Muscle layer of colon (tissue), 2 donors: ENCODE data around the gene C2orf72.

Experiments used
- H3K27ac ChIP-seq: one replicate; pipeline ENCODE4 v1.7.0; 2013; ENCODE audit warnings: low read depth, mild to moderate bottlenecking, low read length, moderate library complexity
- H3K27me3 ChIP-seq, 2 donors: one replicate each; pipeline ENCODE4 v1.7.0; 2013; ENCODE audit warnings: low read length in 2 of 2, mild to moderate bottlenecking in 2 of 2; ENCODE audit not compliant: insufficient read depth in 2 of 2, control insufficient read depth in 1 of 2
- H3K36me3 ChIP-seq: one replicate; pipeline ENCODE4 v1.7.0; 2013; ENCODE audit warnings: mild to moderate bottlenecking, low read length; ENCODE audit not compliant: insufficient read depth
- H3K4me1 ChIP-seq: one replicate; pipeline ENCODE4 v1.7.0; 2013; ENCODE audit warnings: mild to moderate bottlenecking, low read length; ENCODE audit not compliant: insufficient read depth
- H3K4me3 ChIP-seq, 2 donors: one replicate each; pipeline ENCODE4 v1.7.0; 2013; ENCODE audit warnings: low read length in 2 of 2, low read depth in 1 of 2, mild to moderate bottlenecking in 1 of 2, moderate library complexity in 1 of 2
- H3K9ac ChIP-seq: one replicate; pipeline ENCODE4 v1.7.0; 2013; ENCODE audit warnings: low read length
- H3K9me3 ChIP-seq: one replicate; pipeline ENCODE4 v1.7.0; 2013; ENCODE audit warnings: mild to moderate bottlenecking, low read length
- donor health status: abdominal sarcoma.
- donor health status: Adenocarcinoma of cecum.

C2orf72 gene

DNA sequence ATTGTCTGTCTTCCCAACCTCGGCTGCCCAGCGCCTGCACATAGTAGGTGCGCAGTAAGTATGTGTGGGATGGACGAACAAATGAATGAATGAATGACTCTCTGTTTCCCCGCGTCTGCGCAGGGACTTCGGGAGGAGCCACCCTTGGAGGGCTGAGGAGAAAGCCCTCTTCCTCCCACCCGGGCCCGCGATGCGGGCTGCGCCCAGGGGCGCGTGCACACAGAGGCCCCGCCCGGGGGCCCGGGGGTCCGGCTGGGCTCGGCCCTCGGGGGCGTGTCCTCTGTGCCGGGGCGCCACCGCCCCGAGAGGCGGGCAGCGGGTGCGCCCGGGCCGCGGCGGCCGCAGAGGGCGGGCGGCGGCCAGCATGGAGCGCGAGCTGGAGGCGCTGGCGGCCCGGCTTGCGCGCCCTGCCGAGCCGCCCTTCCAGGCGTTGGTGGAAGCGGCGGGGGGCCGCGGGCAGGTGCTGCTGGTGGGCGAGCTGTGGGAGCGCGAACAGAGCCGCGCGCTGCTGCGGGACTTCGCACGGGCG, at the start of gene C2orf72:
Gene C2orf72, plus strand, starts transcription at position 322 of the 529 bp plus-strand sequence. Its CDS starts 43 bp downstream, at position 365.
- Histone ChIP-seq H3K27ac (no peak within 1 kb of the TSS), H3K4me1 (no peaks in the 10 kb centered on the region), H3K4me3 (no peak within 1 kb of the TSS), H3K9me3 (no peaks in the 10 kb centered on the region), H3K9ac (no peak within 1 kb of the TSS), H3K27me3 (peaks cover 19 to 64% of the 10 kb centered on the region in 2 donors), H3K36me3 (no peaks in the 10 kb centered on the region)

DNA sequence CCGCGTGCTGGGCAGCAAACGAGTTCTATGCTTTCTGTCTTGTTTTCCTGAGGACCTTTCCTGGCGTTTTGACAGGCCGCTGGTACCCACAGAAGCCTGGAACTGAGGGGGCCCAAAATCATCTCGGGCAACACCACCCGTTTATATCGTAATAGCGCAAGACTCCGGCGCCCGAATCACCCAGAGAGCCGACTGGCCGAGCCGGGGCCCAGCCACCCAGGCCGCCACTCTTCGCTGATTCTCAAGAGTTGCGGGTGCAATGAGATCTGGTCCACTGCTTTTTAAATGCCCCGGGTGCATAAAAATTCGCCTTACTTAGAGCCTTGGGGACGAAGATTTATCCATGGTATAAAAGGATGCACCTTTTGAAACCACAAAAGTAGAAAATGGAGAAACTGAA, 47.6 kb upstream of the C2orf72 start:
- Histone ChIP-seq H3K9ac (no peak overlapping the region), H3K4me1 (peaks cover 4% of the 10 kb centered on the region), H3K36me3 (no peaks in the 10 kb centered on the region), H3K27me3 (peaks cover 0 to 20% of the 10 kb centered on the region in 2 donors), H3K4me3 (no peak overlapping the region), H3K27ac (no peak overlapping the region), H3K9me3 (no peaks in the 10 kb centered on the region)

DNA sequence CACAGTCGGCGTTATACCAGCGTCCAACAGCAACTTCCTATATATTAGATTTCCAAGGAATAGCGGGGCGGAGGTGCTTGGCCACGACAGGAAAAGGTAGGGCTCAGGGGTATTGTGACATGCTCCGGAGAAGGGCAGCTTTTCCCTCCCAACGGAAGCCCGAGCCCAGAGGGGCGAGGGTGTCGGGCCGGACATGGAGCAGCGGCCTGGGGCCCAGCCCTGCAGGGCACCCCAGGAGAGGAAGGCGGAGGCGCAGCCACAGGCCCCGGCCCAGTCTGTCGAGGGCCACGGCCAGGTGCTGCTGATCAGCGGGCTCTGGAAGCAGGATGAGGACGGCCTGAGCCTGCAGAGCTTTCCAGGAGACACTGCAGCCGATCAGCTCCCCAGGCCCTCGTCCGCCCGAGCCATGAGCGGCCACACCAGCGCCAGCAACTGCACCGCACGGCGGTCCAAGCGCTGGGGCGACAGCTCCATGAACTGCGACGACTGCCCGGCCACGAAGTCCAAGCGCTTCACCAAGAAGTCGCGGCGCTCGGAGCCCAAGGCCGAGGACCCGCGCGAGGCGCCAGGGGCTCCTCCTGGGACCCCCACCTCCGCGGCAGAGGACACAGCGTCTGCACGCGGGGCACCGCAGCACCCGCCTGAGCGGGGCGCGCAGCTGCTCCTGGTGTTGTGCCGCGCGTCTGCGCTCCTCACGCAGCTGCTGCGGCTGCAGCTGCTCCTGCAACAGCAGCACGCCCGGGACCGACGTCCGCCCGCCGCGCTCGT, 47.0 kb upstream of the C2orf72 start:
- Histone ChIP-seq H3K9ac (no peak overlapping the region), H3K27ac (no peak overlapping the region), H3K36me3 (no peaks in the 10 kb centered on the region), H3K4me1 (peaks cover 4% of the 10 kb centered on the region), H3K9me3 (no peaks in the 10 kb centered on the region), H3K4me3 (no peak overlapping the region), H3K27me3 (peaks cover 0 to 20% of the 10 kb centered on the region in 2 donors)

DNA sequence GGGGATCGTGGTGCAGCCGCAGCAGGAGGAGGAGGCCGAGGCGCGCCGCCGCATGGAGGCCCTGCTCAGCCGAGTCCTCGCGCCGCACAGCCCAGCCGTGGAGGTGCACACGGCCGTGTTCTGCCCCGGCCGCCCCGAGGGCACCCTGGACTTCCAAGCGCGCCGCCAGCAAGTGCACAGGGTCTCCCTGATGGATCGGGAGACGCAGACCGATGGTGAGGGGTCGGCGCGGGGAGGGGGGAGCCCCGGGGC, 46.5 kb upstream of the C2orf72 start:
- Histone ChIP-seq H3K9ac (no peak overlapping the region), H3K4me3 (no peak overlapping the region), H3K27ac (no peak overlapping the region), H3K9me3 (no peaks in the 10 kb centered on the region), H3K27me3 (peaks cover 0 to 20% of the 10 kb centered on the region in 2 donors), H3K4me1 (peaks cover 4% of the 10 kb centered on the region), H3K36me3 (no peaks in the 10 kb centered on the region)

DNA sequence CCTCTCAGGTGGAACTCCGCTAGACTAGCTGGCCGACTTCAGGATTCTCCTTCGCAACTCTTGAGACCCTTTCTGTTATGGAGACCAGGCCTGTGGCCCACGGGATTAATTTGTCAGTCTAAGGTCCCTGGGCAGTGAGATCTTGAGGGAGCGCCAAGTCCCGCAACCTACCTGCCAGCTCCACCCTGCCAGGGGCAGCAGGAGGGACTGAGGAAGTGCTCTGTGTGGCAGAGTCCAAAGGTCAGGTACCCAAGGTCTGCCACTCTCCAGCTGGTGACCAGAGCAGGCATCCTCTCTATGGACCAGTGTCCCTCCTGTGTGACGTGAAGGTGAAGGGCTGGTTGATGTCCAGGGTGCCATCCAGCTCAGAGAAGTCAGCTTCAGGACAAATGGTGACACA, 45.7 kb upstream of the C2orf72 start:
- Histone ChIP-seq H3K27me3 (peaks cover 0 to 15% of the 10 kb centered on the region in 2 donors), H3K9ac (no peak overlapping the region)

DNA sequence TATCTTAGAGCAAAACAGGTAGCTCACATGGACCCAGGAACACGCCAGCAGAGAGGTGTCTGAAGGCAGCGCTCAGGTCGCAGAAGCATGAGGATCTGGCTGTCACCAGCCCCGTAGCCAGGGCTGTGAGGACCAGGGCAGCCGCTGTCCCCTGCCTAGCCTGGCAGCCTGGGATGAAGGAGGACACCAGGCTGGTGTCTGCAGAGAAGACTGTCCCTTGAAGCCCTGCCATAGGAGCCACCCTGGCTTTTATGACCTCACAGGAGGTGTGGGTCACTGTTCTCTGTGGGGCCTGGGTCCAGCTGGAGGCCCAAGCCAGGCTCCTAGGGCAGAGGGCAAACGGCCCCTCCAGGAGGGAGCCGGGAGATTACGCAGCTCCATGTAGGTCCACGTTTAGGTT, 41.5 kb upstream of the C2orf72 start, which contains the start of gene SPATA3:
Gene SPATA3, plus strand, starts transcription at position 301 of the 400 bp plus-strand sequence. CDS start 113 bp downstream, outside the sequence.
- Histone ChIP-seq H3K27me3 (peaks cover 0 to 12% of the 10 kb centered on the region in 2 donors), H3K9ac (no peak within 1 kb of the TSS), H3K9me3 (no peaks in the 10 kb centered on the region), H3K36me3 (no peaks in the 10 kb centered on the region), H3K4me3 (no peak within 1 kb of the TSS), H3K4me1 (no peaks in the 10 kb centered on the region), H3K27ac (no peak within 1 kb of the TSS)

More for the DNA sequence above, 45.7 kb upstream of the C2orf72 start:
- Histone ChIP-seq H3K27ac (no peak overlapping the region), H3K4me1 (peaks cover 4% of the 10 kb centered on the region), H3K9me3 (no peaks in the 10 kb centered on the region), H3K4me3 (no peak overlapping the region), H3K36me3 (no peaks in the 10 kb centered on the region)

DNA sequence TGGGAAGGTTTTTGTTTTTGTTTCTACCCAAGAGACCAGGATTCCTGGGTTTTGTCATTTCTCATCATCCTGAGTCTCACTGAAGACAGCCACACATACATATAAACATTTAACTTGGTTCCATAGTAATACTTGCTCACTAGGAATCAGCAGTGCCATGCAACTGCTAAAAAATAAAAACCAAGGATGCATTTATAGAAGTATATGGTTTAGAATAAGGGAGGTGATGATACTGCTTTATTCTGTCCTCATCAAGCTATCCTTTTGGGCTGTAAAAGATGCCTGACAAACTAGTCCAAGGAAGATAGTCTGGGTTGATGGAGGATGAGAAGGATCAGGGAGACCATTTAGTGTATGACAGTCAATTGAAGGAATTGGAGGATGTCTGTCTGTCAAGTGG, 40.7 kb upstream of the C2orf72 start:
- H3K9ac ChIP-seq = no peak overlapping the region
- H3K4me1 ChIP-seq = no peaks in the 10 kb centered on the region
- H3K4me3 ChIP-seq = no peak overlapping the region
- H3K36me3 ChIP-seq = no peaks in the 10 kb centered on the region
- no peak overlapping the region for H3K27ac ChIP-seq
- no peaks in the 10 kb centered on the region for H3K9me3 ChIP-seq
- peaks cover 0 to 9% of the 10 kb centered on the region in 2 donors for H3K27me3 ChIP-seq

DNA sequence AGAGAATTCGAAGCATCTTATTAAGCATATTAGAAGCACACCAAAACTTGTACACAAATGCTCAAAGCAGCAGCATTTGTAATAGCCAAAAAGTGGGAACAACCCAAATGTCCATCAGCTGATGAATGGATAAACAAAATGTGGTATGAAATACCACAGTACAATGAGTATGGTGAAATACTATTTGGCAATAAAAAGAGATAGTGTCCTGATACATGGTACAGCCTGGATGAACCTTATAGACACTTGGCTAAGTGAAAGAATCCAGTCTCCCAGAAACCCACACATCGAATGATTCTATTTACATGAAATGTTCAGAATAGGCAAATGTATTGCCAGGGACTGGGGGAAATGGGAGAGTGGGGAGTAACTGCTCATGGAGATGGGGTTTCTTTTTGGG, 38.4 kb upstream of the C2orf72 start:
- H3K27me3 ChIP-seq = peaks cover 0 to 9% of the 10 kb centered on the region in 2 donors
- no peak overlapping the region for H3K27ac ChIP-seq
- no peaks in the 10 kb centered on the region for H3K4me1 ChIP-seq
- H3K9ac ChIP-seq = no peak overlapping the region
- no peaks in the 10 kb centered on the region for H3K9me3 ChIP-seq
- no peak overlapping the region for H3K4me3 ChIP-seq
- H3K36me3 ChIP-seq = no peaks in the 10 kb centered on the region

DNA sequence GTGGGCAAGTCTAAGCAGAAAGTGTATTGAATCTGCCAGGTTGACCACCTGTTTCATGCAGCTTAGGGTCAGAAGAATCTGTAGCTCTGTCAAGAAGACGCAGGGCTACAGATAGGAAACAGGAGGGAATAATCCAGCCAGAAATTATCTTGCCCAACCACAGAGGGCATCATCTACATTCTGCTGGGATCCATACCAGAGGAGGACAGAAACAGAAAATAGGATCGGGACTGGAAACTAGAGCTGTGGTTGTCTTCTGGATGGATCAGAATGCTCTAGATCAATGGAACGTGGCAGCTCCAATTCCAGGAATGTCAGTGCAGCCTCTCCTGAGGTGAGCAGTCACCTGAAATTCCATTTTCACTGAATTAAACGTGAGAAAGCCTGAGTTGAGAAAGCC, 37.8 kb upstream of the C2orf72 start:
- Histone ChIP-seq H3K4me1 (no peaks in the 10 kb centered on the region), H3K36me3 (no peaks in the 10 kb centered on the region), H3K9ac (no peak overlapping the region), H3K9me3 (no peaks in the 10 kb centered on the region), H3K4me3 (no peak overlapping the region), H3K27ac (no peak overlapping the region), H3K27me3 (peaks cover 0 to 9% of the 10 kb centered on the region in 2 donors)

DNA sequence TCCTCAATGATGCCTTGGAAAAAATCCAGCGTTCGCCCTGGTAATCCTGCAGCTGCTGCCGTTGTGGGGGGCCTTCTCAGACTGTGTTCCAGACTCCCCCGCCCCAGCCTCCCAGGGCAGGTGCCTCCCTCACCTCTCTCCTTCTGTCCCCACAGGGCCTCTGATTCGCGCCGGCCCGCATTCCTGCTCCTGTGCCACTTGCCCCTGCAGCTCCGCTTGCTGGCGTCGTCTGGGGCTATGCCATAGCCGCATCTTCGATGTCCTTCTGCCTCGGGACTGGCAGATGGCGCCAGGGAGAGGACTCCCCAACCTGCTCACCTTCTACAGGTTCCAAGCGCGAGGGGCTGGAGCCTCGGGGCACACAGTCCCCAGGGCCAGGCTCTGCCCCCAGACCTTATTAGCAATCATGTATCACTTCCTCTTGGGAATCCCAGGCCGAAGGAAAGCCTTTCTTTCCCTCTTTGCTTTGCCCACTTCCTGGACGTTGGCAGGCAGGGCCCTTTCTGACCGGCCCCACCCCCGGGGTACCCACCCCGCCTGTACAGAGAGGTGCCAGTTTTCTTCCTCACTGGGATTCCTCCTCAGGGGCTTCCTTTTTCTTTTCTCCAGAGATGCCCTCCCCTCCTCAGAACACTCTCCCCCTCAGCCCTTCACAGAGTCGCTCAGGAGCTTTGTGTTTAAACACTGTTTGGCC, 37.0 kb upstream of the C2orf72 start:
- no peaks in the 10 kb centered on the region for H3K36me3 ChIP-seq
- H3K9ac ChIP-seq = no peak overlapping the region
- H3K4me1 ChIP-seq = no peaks in the 10 kb centered on the region
- no peak overlapping the region for H3K4me3 ChIP-seq
- no peaks in the 10 kb centered on the region for H3K9me3 ChIP-seq
- peaks cover 0 to 9% of the 10 kb centered on the region in 2 donors for H3K27me3 ChIP-seq
- H3K27ac ChIP-seq = no peak overlapping the region

DNA sequence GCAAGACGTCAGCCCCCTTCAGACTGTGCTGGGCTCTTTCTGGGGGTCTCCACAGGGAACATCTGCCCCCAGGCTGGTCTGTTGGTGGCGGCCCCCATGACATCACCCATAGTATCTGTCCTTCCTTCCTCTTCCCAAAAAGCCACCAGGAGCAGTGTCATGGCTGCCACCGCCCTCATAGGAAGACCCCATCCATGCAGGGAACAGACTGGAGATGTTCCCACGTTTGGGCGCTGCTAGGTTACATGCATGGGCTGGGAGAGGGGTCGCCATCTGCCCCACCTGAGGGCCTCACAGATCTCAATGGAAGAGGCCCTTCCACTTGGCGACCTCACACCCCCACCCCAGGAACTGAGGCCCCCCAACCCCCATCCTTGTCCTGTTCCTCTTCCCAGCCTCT, 36.3 kb upstream of the C2orf72 start:
- Histone ChIP-seq H3K27me3 (peaks cover 0 to 9% of the 10 kb centered on the region in 2 donors), H3K9ac (no peak overlapping the region), H3K36me3 (no peaks in the 10 kb centered on the region), H3K4me3 (no peak overlapping the region), H3K27ac (no peak overlapping the region), H3K4me1 (no peaks in the 10 kb centered on the region), H3K9me3 (no peaks in the 10 kb centered on the region)
